Measurements from ENCODE around the gene MEF2B. TPM values are rescaled to one million over a fixed set of nuclear protein-coding genes. Genes with fewer than 3 reads are reported as not detected.
A peak's percentile ranks its signal among the peaks of the same experiment; 100 is the strongest.

The MEF2B gene
- total RNA-seq, 1 donor from 2014 or later: 0.97 TPM

DNA sequence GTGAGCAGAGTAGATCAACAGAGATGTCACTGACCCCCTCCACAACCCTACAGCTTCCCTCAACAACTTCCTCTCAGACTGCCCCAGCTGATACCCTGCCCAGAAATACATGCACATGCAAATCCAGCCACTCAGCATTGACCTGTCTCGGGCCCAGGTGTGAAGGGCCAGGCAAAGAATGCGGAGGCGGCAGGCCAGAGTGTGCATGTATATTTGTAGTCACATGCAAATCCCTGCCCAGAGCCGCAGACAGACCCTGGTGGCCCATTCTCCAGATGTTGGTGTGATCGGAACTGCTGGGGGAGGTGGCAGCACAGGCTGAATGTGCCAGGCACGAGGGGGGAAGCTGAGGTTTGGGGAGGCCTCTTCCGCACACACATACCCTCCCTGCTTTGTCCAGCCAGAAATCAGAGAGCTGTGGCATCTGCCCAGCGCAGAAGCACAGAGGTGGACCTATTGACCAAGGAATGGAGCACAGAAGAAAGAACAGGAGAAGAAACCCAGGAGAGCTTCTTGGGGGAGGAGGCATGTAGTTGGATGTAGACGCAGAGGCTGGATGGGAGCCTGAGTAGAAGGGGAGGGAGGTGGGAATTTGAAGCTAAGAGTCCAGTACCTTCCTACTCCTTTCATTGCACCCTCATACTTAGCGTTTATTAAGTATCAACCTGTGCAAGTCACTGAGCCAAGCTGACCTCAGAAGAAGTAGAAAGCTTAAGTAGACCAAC is 14.4 kb downstream of the MEF2B start:
- TF ChIP-seq, protein P1, sequence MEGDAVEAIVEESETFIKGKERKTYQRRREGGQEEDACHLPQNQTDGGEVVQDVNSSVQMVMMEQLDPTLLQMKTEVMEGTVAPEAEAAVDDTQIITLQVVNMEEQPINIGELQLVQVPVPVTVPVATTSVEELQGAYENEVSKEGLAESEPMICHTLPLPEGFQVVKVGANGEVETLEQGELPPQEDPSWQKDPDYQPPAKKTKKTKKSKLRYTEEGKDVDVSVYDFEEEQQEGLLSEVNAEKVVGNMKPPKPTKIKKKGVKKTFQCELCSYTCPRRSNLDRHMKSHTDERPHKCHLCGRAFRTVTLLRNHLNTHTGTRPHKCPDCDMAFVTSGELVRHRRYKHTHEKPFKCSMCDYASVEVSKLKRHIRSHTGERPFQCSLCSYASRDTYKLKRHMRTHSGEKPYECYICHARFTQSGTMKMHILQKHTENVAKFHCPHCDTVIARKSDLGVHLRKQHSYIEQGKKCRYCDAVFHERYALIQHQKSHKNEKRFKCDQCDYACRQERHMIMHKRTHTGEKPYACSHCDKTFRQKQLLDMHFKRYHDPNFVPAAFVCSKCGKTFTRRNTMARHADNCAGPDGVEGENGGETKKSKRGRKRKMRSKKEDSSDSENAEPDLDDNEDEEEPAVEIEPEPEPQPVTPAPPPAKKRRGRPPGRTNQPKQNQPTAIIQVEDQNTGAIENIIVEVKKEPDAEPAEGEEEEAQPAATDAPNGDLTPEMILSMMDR (IDR thresholded peaks at IDR 0.05; ENCODE audit: unreplicated experiment): no peak
- DNase-seq (ENCODE audit: low spot score): no peak
- Mint-ChIP-seq H3K9me3 (ENCODE audit: unreplicated experiment) (no peaks in the 10 kb centered on the region), H3K36me3 (ENCODE audit: low read depth, unreplicated experiment) (no peaks in the 10 kb centered on the region), H3K27me3 (ENCODE audit: unreplicated experiment) (peaks cover 4% of the 10 kb centered on the region), H3K4me3 (ENCODE audit: unreplicated experiment) (peak overlapping the region; percentile 77), H3K4me1 (ENCODE audit: unreplicated experiment) (no peaks in the 10 kb centered on the region), H3K27ac (ENCODE audit: unreplicated experiment) (no peak overlapping the region)

DNA sequence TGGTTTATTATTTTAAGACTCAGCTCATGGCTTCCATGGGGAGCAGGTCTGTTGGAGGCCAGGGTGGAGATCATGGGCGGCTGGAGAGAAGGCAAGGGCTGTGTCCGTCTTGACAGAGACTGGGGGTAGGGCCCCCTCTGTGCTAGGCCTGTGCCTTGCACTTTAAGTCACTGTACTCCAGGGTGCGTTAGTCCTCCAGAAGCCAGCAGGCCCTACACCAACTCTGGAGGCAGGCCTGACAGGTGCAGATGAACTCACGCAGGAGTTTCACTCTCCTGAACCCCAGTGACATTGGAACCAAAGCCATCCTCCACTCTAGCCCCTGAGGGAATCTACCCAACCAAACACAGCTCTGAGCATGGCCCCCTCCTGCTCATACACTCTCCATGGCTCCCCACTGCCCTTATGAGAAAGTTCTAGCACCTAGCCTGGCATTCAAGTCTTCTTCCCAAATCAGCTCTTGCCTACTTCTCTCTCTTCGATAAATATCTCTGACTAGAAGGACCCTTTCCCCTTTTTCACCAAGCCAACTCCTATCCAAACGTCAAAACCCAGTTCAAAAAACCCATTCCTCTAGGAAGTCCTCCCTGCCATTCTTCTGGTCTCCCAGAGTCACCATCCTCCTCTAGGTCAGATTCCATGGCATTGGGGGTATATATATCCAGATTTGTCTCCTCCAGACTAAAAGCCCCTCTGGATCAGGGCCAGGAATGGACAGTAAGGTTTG is 15.1 kb downstream of the MEF2B start:
- peak overlapping the region; percentile 69 for H3K4me3 Mint-ChIP-seq (ENCODE audit: unreplicated experiment)

DNA sequence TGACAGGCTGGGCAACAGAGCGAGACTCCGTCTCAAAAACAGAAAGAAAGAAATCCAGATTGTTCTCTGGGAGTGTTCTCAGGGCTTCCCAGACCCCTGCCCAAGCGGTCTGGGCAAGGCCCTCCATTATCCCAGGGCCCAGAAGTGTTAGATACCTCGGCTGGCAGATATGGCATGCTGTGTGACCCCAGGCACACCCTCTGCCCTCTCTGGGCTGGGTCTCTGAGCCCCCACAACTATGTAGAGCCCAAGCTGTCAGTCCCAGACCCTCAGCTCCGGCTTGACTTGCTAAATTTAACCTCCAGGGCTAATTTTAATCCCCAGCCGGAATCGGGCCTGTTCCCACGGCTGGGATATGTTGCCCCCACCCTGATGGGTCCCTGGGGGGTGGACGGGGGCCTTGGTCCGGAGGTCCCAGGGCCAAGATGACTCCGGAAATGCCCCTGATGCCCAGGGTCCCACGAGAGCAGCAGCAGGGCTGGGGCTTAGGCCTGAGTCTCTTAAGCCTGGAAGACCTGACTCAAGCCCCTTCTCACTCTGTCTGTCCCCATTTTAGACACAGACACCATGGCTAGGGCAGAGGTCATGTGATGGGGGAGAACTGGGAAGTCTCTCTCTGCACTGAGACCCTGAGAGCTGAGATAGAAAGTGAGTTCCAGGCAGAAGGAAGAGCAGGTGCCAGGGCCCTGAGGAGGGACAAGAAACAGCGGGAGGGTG is 17.2 kb downstream of the MEF2B start:
- H3K9me3 Mint-ChIP-seq (ENCODE audit: unreplicated experiment): no peaks in the 10 kb centered on the region
- H3K27ac Mint-ChIP-seq (ENCODE audit: unreplicated experiment): no peak overlapping the region
- DNase-seq (ENCODE audit: low spot score): no peak
- H3K36me3 Mint-ChIP-seq (ENCODE audit: low read depth, unreplicated experiment): no peaks in the 10 kb centered on the region
- H3K27me3 Mint-ChIP-seq (ENCODE audit: unreplicated experiment): peaks cover 4% of the 10 kb centered on the region
- H3K4me3 Mint-ChIP-seq (ENCODE audit: unreplicated experiment): no peak overlapping the region
- TF ChIP-seq, protein P1 (IDR thresholded peaks at IDR 0.05; ENCODE audit: unreplicated experiment): no peak
- no peaks in the 10 kb centered on the region for H3K4me1 Mint-ChIP-seq (ENCODE audit: unreplicated experiment)

More for the DNA sequence above, 15.1 kb downstream of the MEF2B start:
- H3K4me1 Mint-ChIP-seq (ENCODE audit: unreplicated experiment): no peaks in the 10 kb centered on the region
- H3K27ac Mint-ChIP-seq (ENCODE audit: unreplicated experiment): no peak overlapping the region
- H3K9me3 Mint-ChIP-seq (ENCODE audit: unreplicated experiment): no peaks in the 10 kb centered on the region
- no peak for DNase-seq (ENCODE audit: low spot score)
- peaks cover 4% of the 10 kb centered on the region for H3K27me3 Mint-ChIP-seq (ENCODE audit: unreplicated experiment)
- H3K36me3 Mint-ChIP-seq (ENCODE audit: low read depth, unreplicated experiment): no peaks in the 10 kb centered on the region
- TF ChIP-seq, protein P1 (IDR thresholded peaks at IDR 0.05; ENCODE audit: unreplicated experiment): no peak

DNA sequence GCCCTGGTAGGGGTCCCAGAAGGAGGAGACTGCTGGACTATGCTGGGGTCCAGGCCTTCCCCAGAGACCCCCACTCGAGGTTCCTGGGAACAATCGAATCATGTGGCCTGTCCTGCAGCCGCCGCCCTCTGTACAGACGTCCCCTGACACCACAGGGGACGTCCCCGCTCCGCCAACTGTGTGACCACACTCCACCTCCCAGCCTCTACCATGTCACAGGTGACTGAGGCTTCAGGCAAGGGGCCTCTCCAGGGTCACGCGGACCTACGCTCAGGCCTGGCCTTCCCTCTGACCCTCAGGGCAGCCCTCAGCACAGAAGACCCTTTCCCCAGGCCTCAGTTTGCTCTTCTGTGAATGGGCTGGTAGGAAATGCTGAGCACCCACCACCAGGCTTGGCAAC is 18.6 kb downstream of the MEF2B start:
- no peaks in the 10 kb centered on the region for H3K9me3 Mint-ChIP-seq (ENCODE audit: unreplicated experiment)
- DNase-seq (ENCODE audit: low spot score): no peak
- TF ChIP-seq, protein P1 (IDR thresholded peaks at IDR 0.05; ENCODE audit: unreplicated experiment): no peak
- no peaks in the 10 kb centered on the region for H3K4me1 Mint-ChIP-seq (ENCODE audit: unreplicated experiment)
- peaks cover 6% of the 10 kb centered on the region for H3K27me3 Mint-ChIP-seq (ENCODE audit: unreplicated experiment)
- H3K36me3 Mint-ChIP-seq (ENCODE audit: low read depth, unreplicated experiment): no peaks in the 10 kb centered on the region
- H3K4me3 Mint-ChIP-seq (ENCODE audit: unreplicated experiment): no peak overlapping the region
- H3K27ac Mint-ChIP-seq (ENCODE audit: unreplicated experiment): no peak overlapping the region
